HepG2 (cell line): ENCODE results near the gene OSBPL10.

Source experiments
- BRCA1 ChIP-seq: sonication (generic); formaldehyde crosslinking; IDR thresholded peaks from 2 replicates; pipeline ENCODE4 v1.4.0; 2020; ENCODE audit warnings: missing genetic modification reagents
- EP300 ChIP-seq, 3 experiments: sonication (generic) in 1 of 3; formaldehyde crosslinking in 1 of 3; IDR thresholded peaks; 2 replicates each; pipeline versions ENCODE4 v1.5.1 to v1.6.1; 2011 to 2020; ENCODE audit warnings: low read depth in 2 of 3, low read length in 2 of 3, borderline replicate concordance in 1 of 3, improper control_type of control experiment in 1 of 3, mild to moderate bottlenecking in 1 of 3, missing genetic modification reagents in 1 of 3, moderate library complexity in 1 of 3
- NR1H2 ChIP-seq: sonication (generic); formaldehyde crosslinking; IDR thresholded peaks from 2 replicates; pipeline ENCODE4 v1.8.1; 2022; ENCODE audit warnings: low read depth, missing genetic modification reagents, borderline replicate concordance
- PLRG1 ChIP-seq: fragments of 450-650 bp; conservative IDR thresholded peaks from 2 replicates; pipeline ENCODE4 v1.6.1; 2016
- RFX1 ChIP-seq: fragments of 450-650 bp; IDR thresholded peaks from 2 replicates; pipeline ENCODE4 v1.6.1; 2017
- ZEB1 ChIP-seq: IDR thresholded peaks from 2 replicates; pipeline ENCODE4 v1.6.1; 2012; ENCODE audit warnings: mild to moderate bottlenecking, low read depth, inconsistent platforms; ENCODE audit not compliant: insufficient replicate concordance

DNA sequence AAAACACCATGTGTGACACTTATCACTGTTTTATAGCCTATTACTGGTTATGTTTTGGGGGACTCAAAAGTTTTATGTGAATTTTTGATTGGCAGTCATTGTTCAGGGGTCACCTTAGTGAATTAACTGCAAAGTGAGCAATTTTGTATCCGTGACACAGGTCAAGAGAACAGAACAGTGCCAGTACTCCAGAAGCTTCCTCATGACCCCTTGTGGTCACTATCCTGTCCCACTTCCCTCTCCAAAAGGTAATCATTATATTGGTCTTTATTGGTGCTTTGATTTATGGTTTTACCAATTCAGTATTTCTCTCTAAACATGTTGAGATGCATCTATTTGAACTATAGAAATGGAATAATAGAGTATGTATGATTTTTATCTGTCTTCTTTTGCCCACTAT lies 341.2 kb downstream of the OSBPL10 start:
- no peak for TF ChIP-seq NR1H2 (CRISPR knock-in tag)
- TF ChIP-seq EP300 (IDR thresholded peaks at IDR 0.05; ENCODE audit: low read depth in 2 of 2, low read length in 2 of 2): no peak
- no peak for TF ChIP-seq EP300 (CRISPR knock-in tag; IDR thresholded peaks at IDR 0.05; ENCODE audit: borderline replicate concordance)
- no peak for TF ChIP-seq PLRG1
- no peak for TF ChIP-seq ZEB1
- no peak for TF ChIP-seq BRCA1 (CRISPR knock-in tag)
- TF ChIP-seq RFX1: no peak
